GM19468 (cell line): ENCODE data around the gene TMEM106C.
"Not testable (repeated sequence)": the region's sequence is repeated elsewhere in the genome, so short reads cannot be mapped to it uniquely, and the experiment has no call there.

Source experiments
- ATAC-seq: cut with Tn5 transposase; IDR thresholded peaks from one replicate; pipeline ENCODE4 v1.9.1; 2021; ENCODE audit warnings: mild to moderate bottlenecking, moderate library complexity, moderate number of reproducible peaks; ENCODE audit not compliant: unreplicated experiment; ENCODE audit errors: extremely low read depth

The TMEM106C gene

DNA sequence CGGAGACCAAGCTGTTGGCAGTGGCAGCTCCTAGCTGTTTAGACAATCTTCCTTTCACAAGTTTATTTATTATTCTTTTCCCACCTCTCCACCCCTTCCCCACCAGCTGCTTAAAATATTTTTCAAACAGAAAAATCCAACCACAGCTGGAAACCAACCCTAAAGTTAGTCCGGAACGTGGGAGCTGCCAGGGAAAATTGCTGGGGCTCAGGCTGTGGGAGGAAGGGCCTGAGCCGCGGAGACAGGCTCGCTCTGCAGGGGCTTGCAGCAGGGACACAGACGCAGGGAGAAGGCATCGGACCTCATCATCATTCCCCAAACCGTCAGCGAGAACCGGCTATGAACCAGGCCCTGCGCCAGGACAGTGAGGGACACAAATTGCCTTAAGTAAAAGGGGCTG is 16.1 kb upstream of the TMEM106C start:
- ATAC-seq: no peak

DNA sequence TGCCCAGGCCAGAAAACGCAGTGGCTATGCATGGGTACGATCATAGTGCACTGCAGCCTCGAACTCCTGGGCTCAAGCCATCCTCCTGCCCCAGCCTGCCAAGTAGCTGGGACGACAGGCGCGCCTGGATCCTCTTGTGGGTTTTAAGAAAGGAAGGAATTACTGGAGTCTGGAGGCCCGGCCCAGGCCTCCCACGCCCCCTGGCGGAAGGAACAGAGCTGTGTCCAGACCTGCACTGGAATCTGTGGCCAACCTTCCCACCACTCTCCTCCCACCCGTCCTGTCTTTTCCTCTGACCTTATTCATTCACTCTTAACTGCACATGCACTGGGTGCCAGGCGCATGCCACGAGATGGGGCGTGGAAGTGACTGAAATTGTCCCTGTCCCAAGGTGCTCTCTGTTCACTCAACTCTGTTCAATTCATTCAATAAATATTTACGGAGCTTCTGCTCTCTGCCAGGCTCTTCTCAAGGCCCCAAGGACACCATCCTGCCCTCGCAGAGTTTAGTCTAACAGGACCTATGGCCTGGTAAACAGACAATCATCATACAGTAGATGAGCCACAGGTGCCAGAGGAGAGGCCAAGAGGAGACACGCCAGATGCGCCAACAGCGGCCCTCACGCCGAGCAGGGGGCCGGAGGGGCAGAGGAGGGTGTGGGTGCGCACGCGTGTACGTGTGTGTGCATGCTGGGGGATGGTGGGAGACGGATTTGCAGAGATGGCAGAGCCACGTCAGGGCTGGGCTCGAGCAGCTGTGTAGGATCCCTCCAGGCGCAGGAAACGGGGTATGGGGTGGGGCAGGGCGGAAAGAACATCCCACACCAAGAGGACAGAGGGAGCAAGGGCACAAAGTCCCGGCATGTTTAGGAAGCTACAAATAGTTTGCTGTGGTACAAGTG is 13.7 kb upstream of the TMEM106C start:
- no peak for ATAC-seq

DNA sequence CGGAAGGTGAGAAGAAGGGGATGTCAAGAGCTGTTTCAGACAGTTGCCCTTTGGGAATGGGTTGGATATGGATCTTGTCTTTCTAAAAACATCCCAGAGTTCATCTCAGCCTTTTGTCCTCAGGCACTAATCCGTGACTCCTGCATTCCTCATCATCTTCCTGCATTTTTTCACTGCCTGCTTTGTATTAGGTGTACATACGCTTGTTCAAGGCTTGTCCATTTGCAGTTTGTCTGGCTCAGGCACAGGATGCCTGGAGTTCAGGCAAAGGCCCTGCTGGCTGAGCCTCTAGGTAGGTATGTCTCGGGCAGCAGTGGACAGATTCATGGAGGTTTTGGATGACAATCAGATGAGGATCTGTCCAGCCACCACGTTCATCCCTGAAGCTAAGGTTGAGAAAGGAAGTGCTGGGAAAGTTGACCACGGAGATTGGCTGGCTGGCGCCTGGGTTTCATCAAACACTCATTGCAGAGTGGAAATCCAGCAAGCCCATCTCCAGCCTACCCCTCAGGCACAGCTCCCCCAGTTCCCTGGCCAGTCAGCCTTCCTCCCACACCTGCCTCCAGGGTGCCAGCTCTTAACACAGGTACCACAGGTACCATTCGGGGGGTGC is 12.4 kb upstream of the TMEM106C start:
- no peak for ATAC-seq

DNA sequence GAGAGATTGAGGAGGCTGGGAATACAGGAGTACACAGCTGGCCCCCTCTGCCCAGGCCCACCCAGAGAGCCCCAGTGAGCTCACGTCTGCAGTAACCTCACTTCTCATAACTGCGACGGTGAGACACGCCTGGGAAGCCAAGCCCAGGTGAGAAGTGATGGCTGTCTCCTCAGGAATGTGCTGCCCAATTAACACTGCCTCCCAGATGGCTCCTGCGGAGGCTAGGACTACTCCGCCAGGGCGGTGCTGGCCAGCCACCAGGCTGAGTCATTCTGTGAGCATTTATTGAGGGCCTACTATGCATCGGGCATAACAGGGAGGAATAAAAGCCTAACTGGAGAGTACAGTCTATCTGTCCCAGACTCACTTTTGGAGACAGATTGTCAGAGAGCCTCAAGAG is 9.3 kb upstream of the TMEM106C start:
- ATAC-seq: no peak

DNA sequence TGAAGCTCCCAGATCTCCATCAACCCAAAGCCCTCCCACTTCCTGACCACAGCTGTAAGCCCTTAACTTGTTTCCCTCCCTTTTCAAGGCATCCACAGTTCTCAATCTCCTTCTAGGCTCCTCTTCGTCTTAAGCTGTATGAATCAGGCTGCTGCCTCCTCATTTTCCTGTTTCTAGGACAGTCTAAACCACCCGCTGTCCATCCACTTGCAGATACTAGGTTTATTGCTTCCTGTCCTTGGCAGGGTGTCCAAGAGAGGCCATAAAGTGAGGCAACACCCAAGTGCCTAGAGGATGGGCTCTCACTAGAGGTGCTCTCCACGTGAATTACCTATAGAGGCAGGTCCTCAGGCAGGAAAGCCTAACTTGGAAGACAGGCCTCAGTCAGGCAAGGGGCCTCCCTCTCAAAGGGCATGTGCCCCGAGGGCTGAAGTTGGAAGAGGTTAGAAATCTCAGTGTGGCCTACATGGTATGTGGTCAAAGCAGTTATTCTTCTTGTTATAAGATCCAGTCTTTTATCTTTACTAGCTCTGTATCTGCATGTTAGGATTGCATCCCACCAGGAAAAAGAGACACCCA is 8.8 kb upstream of the TMEM106C start:
- no peak for ATAC-seq

DNA sequence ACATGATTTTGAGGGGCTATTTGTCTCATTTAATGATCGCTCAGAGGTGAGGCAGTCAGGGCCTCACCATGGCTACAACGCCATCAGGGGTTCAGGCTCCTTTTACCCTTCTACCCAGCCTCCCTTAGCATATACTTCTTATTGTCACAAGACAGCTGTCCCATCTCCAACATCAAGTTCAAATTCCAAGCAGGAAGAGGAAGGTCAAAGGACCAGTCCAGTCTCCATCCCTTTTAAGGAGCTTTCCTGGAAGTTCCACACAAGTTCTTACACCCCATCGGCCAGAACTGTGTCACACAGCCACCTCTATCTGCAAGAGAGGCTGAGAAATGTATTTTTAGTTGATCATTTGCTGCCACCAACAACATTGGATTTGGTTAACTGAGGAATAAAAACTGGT is 8.3 kb upstream of the TMEM106C start:
- ATAC-seq: no peak

DNA sequence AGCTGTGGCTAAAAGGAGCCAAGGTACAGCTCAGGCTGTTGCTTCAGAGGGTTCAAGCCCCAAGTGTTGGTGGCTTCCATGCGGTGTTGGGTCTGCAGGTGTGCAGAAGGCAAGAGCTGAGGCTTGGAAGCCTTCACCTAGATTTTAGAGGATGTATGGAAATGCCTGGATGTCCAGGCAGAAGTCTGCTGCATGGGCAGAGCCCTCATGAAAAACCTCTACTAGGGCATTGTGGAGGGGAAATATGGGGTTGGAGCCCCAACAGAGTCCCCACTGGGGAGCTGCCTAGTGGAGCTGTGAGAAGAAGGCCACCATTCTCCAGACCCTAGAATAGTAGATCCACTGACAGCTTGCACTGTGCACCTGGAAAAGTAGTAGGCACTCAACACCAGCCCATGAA is 5.7 kb upstream of the TMEM106C start:
- ATAC-seq: not testable (repeated sequence)

DNA sequence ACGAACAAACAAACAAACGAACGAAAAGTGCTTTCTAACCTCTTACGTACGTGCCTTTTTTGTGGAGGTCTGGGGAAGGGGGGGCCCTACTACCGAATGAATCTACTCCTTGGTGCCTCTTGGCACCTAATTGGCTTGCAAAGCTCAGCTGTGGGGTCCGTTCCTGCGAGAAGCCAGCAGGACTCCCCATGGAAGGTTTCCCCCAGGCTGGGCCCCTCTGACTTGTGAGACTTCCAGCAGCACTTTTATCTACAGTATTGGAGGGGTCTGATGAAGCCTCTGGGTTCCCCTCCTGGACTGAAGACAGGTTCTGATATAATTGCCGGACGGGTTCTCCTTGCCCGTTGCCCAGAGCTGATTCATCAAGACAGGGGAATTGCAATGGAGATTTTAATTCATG is 1.2 kb upstream of the TMEM106C start:
- ATAC-seq: no peak

DNA sequence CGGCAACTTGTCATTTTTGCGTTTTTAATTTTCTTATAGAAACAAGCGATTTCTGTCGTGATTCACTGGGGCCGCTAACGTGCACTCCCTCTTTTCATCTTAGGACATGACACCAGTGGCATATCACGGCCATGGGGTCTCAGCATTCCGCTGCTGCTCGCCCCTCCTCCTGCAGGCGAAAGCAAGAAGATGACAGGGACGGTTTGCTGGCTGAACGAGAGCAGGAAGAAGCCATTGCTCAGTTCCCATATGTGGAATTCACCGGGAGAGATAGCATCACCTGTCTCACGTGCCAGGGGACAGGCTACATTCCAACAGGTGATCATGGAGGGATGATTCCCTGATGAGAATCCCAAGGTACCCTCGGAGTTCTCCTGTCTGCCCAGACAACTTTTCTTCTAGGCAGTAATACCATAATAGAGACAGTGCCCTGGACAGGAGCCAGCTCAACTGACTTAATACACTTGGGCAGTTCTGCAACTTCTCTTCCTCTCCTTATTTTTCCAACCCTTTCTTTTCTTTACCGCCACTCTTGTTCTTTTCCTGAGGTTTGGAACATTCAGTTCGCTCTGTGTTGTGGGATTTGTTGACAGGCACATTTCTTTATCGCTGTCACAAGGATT is 821 bp downstream of the TMEM106C start:
- ATAC-seq: no peak

DNA sequence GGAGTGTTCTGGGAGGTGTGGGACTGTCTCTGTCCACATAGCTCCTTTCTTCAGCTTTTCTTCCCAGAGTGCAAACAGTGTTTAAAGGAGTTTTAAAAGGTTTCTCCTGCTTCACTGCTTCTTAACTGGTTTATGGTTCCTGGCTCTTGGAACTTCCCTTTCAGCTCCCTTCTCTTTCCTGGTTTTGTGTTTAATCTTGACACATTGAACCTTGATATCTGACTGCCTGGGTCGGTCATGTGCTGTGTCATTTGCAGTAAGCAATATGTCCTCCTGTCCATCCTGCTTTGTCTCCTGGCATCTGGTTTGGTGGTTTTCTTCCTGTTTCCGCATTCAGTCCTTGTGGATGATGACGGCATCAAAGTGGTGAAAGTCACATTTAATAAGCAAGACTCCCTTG is 2.2 kb downstream of the TMEM106C start:
- no peak for ATAC-seq

DNA sequence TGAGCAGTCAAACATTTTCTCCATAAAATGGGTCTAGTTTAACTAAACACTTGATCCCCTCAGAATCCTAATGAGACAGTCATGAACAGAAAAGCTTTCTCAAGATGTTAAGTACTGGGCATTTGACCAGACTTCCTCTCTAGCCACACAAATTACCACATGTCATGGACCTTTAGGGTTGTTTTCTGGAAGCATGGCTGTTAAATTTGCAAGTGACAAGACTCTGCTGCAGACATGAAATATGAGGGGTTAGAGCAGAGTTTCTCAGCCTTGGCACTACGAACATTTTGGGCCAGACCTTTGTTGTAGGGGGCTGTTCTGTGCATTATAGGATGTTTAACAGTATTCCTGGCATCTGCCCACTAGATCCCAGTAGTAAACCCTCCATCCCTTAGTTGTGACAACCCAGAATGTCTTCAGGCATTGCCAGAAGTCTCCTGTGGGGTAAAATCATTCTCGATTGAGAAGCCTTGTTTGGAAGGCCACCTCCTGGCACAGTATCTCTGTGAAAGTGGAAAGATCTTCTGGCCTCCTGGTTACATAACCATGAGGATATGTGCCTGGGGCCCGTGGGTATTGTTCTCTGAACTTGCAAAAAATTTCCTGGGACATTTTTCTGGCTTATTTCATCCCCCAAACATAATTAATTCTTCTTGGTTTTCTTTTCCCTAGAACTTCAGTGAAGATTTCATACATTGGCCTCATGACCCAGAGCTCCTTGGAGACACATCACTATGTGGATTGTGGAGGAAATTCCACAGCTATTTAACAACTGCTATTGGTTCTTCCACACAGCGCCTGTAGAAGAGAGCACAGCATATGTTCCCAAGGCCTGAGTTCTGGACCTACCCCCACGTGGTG is 4.3 kb downstream of the TMEM106C start:
- ATAC-seq: no peak

DNA sequence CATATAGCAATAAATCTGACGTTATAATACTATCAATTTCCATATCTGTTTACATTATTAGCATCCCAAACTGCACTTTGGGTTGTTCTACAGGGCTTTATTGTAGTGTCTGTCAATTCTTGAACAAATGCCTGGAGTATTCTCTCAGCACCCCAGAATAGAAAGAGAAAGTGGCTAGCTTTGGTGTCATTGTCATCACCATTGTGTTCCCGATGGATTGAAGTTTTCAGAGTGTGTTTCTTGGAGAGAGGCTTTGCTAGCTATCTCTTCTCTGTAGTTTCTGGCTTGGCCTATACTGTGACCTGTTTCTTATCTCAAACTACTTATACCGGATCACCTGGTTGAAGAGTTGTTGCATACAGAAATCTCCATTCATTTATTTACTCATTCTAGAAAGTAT is 6.4 kb downstream of the TMEM106C start:
- ATAC-seq: no peak

DNA sequence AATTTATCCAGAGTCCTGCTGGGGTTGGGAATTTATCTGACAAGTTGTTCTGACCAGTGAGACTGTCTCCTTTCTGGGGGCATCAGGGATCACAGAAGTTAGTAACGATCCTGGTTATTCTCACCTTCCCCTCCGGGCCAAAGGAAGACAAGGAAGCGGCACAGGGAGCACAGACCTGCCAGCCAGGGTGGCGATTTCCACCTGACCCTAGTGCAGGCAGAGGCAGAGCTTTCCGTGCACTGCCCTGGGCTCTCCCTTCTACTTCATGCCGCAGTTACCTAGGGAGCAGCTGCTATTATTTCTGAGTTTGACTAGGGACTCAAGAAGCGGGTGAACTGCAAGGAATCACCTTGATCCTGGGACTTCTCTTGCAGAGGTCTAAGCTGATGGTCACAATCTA is 7.4 kb downstream of the TMEM106C start:
- no peak for ATAC-seq

DNA sequence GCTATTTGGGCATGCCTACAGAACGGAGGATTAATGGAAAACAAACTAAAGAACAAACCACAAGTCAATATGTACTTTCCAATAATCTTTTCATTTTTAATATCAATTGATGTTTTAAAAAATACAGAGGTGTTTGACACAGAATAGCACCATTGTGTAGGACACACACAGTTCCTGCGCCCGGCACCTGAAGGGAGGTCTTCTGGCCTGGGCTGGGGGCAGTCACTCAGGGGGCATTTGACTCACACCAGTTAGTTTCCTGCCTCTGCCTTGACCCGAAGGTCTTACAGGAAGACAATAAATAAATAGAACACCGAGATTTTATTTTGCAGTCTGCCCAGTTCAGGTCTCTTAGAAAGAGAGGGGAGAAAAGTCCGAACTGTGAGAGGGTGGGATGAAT is 9.5 kb downstream of the TMEM106C start:
- ATAC-seq: no peak

DNA sequence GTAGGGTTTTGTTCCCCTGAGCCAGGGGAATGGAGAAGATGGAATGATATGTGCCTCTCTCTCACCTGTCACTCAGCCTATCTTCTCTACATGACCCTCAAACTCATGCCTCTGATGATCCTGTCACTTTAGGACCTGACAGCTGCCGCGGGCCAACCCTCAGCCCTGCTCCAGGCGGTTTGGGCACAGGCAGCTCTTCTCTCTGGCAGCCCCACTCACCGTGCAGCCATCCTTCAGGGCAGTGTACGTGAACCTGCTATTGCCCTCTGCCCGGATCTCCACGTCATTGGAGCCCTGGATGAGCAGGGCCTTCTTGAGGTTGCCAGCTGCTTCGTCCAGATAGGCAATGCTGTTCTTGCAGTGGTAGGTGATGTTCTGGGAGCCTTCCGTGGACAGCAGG is 10.5 kb downstream of the TMEM106C start:
- ATAC-seq: no peak

DNA sequence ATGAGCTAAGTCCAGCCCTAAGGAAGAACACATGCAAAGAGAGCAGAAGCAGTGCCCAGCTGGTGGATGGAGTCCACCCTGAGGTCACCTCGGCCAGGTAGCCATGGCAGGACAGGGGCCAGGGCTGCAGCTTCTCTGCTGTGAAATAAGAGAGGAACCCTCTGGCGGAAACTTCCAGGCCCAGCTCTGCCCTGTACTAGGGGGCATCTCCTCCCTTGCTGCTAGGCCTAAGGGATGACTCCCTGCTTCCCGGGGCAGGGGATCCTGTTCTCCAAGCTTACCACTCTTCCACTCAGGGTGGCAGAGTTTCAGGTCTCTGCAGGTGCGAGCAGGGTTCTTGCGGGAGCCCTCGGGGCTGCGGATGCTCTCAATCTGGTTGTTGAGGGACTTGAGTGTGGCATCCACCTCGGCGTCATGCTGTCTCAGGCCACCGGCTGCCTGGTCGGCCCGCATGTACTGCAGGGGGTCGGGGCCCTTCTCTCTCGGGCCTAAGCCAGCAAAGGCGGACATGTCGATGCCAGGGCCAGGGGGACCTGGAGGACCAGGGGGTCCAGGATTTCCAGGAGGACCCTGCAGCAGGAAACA is 11.7 kb downstream of the TMEM106C start:
- ATAC-seq: no peak

DNA sequence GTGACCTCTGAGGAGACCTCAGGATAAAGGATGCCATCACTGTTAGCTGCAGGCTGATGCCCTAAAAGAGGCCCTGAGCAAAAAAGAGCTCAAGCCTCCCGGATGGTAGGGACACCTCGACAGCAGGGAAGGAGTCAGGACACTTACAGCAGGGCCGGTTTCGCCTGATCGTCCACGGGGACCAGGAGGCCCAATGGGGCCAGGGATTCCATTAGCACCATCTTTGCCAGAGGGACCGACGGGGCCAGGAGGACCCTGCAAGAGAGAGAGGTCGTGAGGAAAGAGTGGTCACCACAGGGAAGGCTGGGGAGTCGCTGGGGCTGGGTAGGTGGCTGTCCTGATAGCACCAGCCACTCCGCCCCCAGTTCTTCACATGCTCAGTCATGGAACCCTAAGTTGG is 12.4 kb downstream of the TMEM106C start:
- no peak for ATAC-seq

DNA sequence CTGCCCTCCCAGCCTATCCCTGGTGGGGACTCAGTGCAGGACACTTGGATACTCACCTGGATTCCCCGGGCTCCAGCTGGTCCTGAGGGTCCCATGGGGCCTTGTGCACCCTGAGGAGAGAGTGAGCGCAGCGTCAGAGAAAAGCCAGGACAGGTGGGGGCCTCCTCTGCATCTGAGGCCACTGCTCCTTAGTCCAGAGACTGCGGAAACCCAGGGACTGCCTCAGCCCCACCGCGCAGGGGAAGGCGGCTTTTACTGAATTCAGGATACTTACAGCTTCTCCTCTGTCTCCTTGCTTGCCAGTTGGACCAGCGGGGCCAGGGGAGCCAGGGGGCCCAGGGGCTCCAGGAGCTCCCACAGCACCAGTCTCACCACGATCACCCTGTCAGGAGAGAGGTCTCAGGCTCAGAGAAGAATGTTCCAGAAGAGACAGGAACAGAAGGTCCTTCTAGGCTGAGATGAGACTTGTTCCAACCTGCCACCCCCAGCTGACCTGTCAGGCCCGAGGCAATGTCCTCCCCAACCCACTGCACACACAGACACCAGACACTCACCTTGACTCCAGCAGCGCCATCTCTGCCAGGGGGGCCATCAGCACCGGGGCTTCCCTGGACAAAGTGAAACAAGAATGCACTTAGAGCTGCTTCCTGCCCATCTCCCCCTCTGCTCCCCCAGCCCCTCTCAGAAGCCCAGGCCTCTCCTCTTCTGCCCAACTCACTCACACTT is 13.8 kb downstream of the TMEM106C start:
- no peak for ATAC-seq
